NOMO-1 treated with DMSO at 0.1 percent for 48 hours (cell line): ENCODE data around the gene ZNF121.
"Not testable (repeated sequence)": the region's sequence is repeated elsewhere in the genome, so short reads cannot be mapped to it uniquely, and the experiment has no call there.

Experiments used
- DNase-seq: peaks from one replicate; lab custom pipeline; 2025; ENCODE audit not compliant: unreplicated experiment; lab: John Stamatoyannopoulos, UW

The ZNF121 gene

GRCh38 chr19:9584073-9584833 is at the start of gene ZNF121:
Gene ZNF121 (minus strand): TSS chr19:9584504. CDS start chr19:9568097, 16,407 bp downstream.
- DNase-seq = peak; percentile 76

GRCh38 chr19:9627856-9628255 is 43.6 kb upstream of the ZNF121 start:
- DNase-seq = no peak

DNA sequence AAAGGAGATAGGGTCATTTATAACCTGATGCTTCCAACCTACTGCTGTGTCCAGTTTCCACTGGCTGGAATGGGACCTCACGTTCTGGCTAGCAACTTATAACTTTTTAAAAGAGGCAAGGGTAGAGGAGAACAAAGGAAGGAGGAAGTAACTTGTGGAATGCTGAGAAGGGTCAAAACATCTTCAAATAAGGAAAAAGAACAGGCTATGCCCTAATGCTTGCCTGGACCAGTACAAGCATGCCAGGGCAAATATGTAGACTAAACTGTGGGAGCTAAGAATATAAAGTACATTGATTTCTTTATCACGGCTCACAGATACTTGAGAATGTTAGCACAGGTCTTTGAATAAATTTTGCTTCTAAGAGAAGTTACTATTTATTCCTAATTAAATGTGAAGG is 38.2 kb upstream of the ZNF121 start:
- DNase-seq = no peak

DNA sequence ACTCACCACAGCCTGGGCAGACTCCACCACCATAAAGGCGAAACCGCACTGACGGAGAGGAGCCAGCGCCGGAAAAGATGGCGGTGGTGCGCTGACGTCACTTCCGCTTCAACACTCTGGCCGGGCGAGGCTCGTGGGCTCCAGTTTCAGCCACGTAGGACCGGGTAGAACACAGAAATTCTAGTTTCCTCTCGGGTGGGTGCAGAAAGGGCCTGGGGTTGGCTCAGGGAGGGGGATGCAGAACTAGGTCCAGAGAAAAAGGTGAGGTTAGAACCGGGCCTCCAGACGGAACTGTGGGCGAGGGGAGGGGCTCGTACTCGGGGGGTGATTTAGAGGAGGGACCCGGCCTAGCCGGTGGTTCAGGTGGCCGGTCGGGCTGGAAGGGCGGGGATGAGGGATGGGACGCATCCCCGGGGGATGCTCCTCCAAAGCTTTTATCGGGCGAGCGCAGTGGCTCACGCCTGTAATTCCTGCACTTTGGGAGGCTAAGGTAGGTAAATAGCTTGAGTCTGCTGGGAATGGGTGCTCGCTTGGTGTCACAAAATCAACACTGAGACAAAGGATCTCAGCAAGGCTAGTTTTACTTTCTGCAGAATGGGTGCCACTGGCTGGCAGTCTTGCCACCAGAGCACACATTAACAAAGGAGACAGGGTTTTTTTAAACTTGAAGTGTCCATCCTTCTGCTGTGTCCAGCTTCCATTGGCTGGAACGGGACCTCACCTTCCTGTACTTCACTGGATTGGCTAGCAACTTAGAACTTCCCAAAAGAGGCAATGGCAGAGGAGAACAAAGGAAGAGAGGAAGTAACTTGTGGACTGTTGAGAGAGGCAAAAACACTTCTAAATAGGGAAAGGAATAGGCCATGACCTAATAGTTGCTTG is 37.1 kb upstream of the ZNF121 start, which contains the start of gene ZNF561:
Gene ZNF561, minus strand, starts transcription at position 77 of the 882 bp plus-strand sequence. CDS start 1,776 bp downstream, outside the sequence.
- peak; percentile 74 for DNase-seq

GRCh38 chr19:9620842-9621155 is 36.5 kb upstream of the ZNF121 start:
- no peak for DNase-seq

DNA sequence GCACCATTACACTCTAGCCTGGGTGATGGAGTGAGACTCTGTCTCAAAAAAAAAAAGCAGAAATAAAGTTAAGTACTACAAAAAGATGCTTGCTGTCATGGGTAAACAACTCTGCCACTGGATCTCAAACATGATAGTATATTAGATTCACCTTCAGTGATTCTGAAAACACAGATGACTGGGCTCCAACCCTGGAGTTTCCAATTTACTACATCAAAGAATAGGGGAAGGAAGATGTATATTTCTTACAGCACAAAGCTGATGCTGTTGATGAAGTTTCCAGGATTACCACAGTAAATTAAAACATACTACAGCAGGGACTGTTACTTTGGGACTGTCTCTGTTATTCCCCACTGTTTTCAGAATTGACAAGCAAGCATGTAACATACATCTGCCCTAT is 31.5 kb upstream of the ZNF121 start:
- no peak for DNase-seq

GRCh38 chr19:9610484-9611113 is 26.3 kb upstream of the ZNF121 start:
- DNase-seq = no peak

- no peak for DNase-seq
These were observed 24.6 kb upstream of the ZNF121 start for GRCh38 chr19:9608912-9609311.

- DNase-seq = no peak
These were observed 12.7 kb upstream of the ZNF121 start for GRCh38 chr19:9597027-9597426.

DNA sequence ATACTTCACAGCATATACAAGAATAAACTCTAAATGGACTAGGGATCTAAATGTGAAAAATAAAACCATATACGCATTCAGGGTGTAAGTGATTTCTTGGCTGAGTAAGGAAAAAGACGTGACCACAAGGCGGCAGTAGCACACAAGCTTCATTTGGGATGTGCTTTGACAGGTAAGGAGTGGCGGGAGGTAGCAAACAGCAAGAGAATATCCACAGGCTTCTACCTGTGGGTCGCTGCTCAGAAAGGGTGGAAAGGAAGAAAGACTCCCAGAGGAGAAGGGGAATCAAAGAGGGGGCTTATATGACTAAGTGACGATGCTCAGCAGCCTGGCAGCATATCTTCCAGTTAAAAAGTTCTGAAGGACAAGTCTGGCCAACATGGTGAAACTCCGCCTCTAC is 2.5 kb upstream of the ZNF121 start:
- DNase-seq = peak; percentile 60

DNA sequence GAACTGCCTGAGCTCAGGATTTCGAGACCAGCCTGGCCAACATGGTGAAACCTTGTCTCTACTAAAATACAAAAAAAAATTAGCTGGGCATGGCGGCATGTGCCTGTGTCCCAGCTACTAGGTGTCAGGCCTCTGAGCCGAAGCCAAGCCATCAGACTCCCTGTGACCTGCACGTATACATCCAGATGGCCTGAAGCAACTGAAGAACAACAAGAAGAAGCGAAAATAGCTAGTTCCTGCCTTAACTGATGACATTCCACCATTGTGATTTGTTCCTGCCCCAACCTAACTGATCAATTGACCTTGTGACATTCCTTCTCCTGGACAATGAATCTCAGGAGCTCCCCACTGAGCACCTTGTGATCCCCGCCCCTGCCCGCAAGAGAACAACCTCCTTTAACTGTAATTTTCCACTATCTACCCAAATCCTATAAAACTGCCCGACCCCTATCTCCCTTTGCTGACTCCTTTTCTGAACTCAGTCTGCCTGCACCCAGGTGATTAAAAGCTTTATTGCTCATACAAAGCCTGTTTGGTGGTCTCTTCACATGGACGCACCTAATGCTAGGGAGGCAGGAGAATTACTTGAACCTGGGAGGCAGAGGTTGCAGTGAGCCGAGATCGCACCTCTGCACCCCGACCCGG is 2.1 kb downstream of the ZNF121 start:
- not testable (repeated sequence) for DNase-seq

GRCh38 chr19:9580728-9581127 is 3.6 kb downstream of the ZNF121 start:
- DNase-seq = no peak

DNA sequence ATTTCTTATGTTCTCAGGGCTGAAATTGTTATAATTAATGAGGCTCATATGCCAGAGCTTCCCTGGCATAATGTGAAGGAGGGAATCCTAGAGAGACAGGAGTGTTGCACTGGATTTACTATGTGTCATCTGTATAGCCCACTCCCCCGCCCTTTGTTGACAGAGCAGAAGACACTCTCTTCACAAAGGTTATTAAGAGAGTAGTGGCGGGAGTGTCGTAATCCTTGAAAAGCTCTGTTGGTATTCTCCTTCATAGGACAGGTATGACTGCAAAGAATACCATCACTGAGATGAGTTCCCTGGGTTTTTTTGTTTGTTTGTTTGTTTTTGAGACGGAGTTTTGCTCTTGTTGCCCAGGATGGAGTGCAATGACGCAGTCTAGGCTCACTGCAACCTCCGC is 14.0 kb downstream of the ZNF121 start:
- no peak for DNase-seq

- no peak for DNase-seq
These were observed 17.6 kb downstream of the ZNF121 start for GRCh38 chr19:9566729-9567128.

- peak; percentile 15 for DNase-seq
These were observed 18.2 kb downstream of the ZNF121 start for GRCh38 chr19:9565900-9566705.

- no peak for DNase-seq
These were observed 31.6 kb downstream of the ZNF121 start for GRCh38 chr19:9552536-9553274.

DNA sequence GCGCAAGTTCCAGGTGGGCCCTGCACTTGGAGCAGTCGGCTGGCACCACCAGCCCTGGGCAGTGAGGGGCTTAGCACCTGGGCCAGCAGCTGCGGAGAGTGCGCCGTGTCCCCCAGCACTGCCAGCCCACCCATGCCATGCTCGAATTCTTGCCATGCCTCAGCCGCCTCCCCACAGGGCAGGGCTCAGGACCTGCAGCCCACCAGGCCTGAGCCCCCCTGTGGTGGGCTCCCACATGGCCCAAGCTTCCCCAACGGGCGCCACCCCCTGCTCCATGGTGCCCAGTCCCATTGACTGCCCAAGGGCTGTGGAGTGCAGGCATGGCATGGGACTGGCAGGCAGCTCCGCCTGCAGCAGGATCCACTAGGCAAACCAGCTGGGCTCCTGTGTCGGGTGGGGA is 36.4 kb downstream of the ZNF121 start:
- no peak for DNase-seq

- not testable (repeated sequence) for DNase-seq
These were observed 43.0 kb downstream of the ZNF121 start for GRCh38 chr19:9541281-9541680.

GRCh38 chr19:9539921-9540320 is 44.4 kb downstream of the ZNF121 start:
- not testable (repeated sequence) for DNase-seq

DNA sequence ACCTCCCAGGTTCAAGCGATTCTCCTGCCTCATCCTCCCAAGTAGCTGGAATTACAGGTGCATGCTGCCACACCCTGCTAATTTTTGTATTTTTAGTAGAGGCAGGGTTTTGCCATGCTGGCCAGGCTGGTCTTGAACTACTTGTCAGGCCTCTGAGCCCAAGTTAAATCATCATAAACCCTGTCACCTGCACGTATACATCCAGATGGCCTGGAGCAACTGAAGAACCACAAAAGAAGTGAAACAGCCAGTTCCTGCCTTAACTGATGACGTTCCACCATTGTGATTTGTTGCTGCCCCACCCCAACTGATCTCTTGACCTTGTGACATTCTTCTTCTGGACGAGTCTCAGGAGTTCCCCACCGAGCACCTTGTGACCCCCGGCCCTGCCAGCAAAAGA is 45.1 kb downstream of the ZNF121 start:
- not testable (repeated sequence) for DNase-seq
